Stimulated activated CD8-positive, alpha-beta memory T cell treated with anti-CD3 and anti-CD28 coated beads, Interleukin-15, amount 100 ng/mL, for 1 hour (primary cell): ENCODE measurements around the gene RNF222.
"Not testable (repeated sequence)": the region's sequence is repeated elsewhere in the genome, so short reads cannot be mapped to it uniquely, and the experiment has no call there.

ENCODE experiments used
- DNase-seq: peaks from one replicate; pipeline ENCODE4 v3.0.0-alpha.2; 2020; ENCODE audit warnings: low read depth

Gene RNF222

DNA sequence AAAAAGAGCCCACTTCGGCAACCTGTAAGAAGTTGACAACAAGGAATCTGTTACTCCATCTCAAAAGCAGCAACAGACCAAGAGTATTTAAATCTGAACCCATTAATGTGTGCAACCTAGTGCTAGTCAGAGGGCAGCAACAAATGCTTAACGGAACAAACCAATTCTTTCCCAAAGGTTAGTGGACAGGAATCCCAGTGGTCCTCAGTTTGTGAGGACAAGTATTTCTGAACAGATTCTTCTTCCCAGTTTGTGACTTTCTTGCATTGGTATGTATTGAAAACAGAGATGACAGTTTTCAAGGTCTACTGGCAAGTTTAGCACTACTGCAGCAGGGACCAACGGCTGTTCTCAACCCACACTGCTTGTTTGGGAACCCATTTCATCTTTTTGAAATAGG, 17.6 kb downstream of the RNF222 start:
- DNase-seq, result no peak

DNA sequence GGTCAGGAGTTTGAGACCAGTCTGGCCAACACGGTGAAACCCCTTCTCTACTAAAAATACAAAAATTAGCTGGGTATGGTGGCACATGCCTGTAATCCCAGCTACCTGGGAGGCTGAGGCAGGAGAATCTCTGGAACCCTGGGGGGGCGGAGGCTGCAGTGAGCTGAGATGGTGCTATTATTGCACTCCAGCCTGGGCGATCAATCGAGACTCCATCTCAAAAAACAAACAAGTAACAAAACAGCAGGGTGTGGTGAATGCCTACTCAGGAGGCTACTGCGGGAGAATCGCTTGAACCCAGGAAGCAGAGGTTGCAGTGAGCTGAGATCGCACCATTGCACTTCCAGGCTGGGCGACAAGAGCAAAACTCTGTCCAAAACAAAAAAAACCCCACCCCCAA, 19.5 kb downstream of the RNF222 start:
- DNase-seq, result not testable (repeated sequence)

DNA sequence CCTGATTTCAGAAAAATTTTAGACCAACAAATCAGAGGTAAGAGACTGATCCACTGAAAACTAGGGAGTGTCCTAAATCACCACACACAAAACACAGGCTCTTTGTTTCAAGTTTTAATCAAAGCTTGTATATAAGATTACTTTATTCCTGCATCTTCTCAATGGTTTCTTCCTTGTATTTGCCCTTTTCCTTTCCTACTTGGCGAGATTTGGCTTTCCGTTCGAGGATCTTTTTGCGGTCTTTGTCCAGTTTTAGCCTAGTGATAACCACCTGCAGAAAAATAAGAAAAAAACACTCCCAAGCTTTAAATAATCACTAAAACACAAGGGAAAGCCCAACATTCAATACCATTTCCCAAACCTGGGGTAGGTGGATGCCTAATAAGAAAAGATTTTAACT, 20.2 kb downstream of the RNF222 start:
- no peak for DNase-seq

DNA sequence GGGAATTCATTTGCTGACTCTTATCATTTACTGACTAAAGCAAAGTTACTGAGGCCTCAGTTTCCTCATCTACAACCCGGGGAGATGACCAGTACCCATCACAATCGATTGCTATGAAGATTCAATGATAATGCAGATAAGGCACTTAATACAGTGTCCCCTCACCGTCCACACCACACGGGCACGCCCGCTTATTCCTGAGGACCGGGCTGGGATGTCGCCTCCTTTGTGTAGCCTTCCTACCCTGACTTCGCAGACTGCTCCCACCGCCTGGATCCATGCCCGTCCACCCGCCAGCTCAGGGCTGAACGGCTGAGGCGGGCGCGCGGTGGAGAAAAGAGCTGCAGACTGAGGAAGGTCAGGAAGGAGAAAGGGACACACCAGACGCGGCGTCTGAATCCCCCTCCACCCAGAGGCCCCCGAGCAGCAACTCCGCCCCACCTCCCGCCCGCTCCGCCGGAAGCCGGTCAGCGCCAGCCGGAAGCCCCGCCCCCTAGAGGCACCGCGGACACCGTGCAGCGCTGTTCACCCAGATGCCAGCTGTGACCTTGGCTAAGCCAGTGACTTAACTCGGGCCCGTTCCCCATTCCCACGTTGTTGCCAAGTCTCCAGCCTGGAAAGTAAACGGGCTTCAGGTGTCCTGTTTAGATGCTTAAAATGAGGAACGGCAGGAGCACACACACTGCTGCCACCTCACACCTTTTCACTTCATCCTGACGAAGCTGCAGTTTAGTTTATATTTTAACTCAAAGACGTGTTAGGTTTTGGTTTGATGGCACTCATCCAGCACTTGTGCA, 21.2 kb downstream of the RNF222 start, which contains the start of gene KRABD2:
TSS of gene KRABD2 (minus strand) at position 434 of the 797 bp plus-strand sequence.
- DNase-seq, result peak; percentile 78

DNA sequence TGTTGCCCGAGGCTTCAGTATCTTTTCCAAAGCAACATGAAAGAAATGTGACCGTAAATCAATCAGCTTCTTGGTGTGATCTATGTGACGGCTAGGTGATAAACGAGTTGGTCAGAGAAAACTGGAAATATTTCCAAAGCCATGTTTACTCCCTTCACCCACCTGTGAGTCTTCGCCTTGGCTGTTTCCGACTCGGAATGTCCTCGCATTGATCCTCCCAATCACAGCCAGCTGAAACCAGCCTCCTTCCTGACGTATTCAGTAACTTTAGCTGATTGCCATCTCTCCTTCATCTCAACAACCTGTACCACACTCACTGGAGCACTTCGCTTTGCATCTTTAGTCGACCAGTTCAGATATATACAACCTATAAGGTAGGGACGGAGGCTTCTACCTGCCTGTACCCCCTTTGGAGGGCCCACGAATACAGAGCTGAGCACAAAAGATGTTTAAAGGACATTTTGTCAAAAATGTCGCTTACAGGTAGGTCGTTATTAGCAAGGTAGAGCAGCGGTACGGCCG, 21.8 kb downstream of the RNF222 start:
- DNase-seq, result no peak

DNA sequence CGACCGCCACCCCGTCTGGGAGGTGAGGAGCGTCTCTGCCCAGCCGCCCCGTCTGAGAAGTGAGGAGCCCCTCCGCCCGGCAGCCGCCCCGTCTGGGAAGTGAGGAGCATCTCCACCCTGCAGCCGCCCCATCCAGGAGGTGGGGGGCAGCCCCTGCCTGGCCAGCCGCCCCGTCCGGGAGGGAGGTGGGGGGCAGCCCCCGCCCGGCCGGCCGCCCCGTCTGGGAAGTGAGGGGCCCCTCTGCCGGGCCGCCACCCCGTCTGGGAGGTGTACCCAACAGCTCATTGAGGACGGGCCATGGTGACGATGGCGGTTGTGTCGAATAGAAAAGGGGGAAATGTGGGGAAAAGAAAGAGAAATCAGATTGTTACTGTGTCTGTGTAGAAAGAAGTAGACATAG, 23.8 kb downstream of the RNF222 start:
- not testable (repeated sequence) for DNase-seq

DNA sequence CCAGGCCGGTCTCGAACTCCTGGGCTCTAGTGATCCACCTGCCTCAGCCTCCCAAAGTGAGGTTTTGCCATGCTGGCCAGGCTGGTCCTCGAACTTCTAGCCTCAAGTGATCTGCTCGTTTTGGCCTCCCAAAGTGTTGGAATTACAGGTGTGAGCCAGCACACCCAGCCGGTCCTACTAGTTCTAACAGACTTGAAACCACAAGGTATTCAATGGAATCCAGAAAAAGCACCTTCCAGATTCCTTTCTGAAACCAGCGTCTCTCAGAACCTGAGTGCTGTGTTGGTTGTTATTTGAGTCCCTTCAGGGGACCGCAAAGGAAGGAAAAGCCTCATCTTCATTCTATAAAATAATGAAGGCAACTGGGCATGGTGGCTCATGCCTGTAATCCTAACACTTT, 25.2 kb downstream of the RNF222 start:
- DNase-seq, result no peak

DNA sequence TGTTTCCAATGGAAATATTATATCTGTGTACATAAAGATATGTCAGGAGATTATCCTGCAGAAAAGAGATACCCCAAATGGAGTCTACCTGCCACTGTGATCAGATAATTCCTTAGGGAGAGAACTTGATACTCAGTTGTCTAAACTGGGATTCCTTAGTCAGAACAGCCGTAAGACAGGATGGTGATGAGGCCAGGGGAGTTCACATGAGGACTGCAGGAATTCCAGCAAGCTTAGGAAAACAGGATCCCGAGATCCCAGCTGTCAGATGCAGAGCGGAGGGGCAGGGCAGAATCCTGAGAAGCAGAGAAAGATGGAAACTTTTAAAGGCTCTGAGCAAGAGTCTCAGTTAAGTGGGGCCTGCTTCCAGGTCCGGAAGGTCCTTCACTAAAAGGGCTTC, 25.8 kb downstream of the RNF222 start:
- DNase-seq, result no peak

DNA sequence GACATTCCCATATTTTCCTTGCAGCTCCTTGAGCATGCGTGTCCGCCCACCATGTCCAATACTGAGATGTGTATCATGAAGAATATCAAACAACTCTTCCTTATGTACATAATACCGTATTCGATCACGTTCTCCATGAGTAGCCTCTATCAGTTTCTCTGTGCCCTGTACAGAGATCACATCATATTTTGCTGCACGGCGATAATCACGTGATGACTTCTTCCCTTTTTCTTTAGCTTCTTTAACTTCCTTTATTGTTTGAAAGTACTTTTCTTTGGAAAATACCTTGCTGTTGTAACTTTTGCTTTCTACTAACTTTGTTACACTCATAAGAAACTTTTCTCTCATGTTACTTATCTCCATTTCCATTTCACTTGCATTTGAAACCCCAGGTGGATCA, 27.7 kb downstream of the RNF222 start:
- DNase-seq, result no peak

DNA sequence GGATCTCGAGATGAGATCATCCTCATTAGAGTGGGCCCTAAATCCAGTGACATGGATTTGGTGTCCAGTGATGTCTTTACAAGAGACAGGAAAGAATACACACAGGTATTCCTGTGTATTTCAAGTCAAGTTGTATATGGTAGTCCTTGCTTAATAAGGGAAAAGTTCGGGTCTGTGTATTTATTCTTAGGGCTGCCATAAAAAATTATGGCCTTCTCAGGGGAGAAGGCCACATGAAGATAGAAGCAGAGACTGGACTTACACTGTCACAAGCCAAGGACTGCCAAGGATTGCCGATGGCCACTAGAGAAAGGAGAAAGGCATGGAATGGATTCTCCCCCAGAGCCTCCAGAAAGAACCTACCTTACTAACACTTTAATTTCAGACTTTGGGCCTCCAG, 29.4 kb downstream of the RNF222 start:
- no peak for DNase-seq

DNA sequence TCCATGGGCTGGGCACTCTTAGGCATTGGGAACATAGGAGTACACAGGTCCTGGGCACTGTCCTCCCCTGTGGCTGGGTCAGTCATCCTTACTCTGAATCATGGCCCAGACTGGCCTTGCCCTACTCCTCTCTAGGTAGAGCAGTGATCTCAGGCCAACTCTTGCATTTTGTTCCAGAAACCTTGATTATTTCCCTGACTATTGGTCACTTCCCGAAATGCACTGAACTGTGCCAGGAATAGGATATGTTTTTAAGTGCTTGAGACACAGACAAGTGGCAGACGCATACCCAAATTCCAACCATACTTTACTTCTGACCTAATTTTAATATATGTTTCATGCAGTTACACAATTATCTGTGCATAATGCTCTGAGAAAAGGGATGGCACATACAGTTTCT, 31.4 kb downstream of the RNF222 start:
- no peak for DNase-seq

DNA sequence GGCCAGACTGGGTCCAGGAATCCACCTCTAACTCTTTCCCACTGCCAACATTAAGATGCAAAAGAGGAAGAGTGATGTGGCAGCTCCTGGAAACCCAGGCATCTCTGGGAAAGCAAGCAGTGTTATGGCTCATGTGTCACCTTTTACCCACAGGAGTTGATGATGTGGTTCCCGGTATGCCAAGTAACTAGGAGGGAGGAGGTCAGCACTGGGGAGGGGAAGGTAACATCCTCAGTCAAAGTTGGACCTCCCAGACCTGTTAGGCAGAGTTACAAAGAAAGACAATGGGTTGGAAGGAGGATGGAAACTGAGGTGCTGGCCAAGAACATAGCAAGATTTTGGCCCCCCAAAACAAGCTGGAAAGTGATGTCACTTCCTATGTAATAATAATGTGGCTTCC, 32.5 kb downstream of the RNF222 start:
- DNase-seq, result no peak

DNA sequence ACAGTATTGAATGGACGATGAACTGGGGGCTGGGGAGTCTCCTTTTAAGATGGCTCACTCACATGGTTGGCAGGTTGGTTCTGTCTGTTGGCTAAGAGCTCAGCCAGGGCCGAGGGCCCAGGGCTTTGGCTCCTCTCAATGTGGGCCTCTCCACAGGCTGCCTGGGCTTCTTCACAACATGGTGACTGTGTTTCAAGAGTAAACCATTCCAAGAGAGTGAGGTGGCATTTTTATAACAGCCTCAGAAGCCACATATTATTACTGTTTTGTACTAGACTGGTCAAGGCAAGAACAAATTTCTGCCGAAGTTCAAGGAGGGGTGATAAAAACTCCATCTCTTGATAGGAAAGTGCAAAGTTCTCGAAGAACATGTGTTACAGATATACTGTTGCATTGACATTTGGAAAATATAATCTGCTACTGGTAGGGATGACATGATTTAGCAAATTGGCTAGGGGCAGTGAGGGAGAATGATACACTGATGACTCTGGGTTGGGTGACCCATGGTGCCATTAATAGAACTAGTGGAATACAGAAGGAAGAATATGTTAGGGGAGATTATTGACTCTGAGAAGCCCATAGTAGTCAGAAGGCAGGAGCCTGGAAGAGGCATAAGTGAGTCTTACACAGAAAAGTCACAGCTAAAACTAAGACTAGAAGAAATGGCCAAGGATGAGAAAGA, 34.8 kb downstream of the RNF222 start:
- no peak for DNase-seq

DNA sequence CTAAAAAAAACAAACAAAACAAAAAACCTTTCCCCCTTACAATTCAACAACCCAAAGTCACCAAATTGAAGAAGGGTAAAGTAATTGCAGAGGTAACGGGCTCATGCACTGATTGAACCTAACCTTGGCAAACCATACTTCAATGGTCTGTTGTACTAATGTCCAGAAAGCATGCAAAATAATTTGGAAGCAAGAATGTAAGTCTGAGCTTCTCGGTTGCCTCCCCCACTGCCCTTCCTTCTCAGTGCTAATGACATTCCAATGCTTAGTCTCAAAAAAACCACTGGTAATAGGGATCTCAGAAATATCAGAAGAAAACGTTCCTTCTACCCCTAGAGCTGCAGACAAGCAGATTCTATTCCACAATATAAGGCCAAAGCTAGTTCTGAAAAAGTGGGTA, 36.9 kb downstream of the RNF222 start:
- DNase-seq, result no peak

DNA sequence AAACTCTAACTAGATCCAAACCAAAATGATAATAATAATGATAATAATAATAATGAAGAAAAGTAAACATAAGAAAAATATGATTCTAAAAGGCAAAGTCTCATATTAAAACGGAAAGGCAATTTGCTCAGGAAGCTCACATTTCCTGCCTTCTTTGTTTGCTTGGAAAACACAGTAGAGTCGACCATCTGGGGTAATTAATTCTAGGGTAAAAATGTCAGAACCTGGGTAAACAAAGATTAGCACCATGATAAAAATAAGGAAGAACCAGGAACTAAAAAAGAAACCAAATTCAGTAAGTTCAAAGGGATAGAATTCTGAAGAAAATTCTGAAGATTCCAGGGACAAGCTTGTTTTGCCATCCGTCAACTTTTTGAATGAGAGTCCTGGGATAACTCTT, 37.4 kb downstream of the RNF222 start:
- no peak for DNase-seq

DNA sequence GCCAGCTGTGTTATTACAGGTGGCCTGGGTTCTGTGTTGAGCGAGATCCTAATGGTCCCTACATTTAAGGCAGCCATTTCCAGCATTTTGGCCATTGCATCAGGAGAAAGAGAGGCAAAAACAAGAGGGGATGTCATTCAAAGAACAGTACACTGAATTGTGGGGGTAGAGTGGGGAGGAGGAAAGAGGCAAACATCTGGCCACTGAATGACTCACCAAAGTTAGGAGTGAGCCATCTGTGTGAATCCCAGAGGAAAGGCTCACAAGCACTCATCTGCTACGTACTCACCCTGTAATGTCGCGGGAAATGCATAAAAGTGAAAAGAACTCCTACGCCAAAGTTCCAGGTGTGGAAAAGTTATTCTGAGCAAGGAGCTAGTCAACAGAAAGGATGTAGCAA, 37.9 kb downstream of the RNF222 start:
- no peak for DNase-seq

DNA sequence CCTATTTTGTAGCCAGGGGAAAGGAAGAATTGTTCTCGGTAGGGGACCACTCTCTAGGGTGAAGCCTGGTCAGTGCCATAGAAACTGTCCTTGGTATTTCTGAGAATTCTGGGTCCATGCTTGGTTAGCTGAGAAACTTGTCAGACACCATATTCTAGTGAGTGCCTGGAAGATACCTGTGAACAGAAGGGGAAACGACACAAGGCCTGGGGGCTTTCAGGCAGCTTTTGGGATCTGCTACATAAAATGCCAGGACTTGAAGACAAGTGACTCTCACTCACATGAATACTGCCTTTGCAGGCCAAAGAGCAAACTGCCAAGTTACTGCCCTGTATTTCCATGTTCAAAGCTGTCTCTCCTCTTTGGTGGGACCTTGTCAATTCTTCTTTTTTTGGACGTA, 39.7 kb downstream of the RNF222 start:
- no peak for DNase-seq

DNA sequence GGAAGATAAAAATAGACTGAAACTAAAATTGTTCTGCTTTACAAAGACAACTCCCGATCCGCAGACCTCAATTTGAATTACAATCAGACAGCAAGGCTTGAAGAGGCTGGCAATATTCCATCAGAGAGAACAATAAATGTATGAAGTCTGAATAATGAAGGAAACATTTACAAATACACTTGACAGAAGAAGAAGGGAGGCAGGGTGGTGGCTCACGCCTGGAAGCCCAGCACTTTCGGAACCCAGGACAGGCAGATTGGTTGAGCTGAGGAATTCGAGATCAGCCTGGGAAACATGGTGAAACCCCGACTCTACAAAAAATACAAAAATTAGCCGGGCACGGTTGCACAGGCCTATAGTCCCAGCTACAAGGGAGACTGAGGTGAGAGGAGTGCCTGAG, 43.4 kb downstream of the RNF222 start:
- no peak for DNase-seq

DNA sequence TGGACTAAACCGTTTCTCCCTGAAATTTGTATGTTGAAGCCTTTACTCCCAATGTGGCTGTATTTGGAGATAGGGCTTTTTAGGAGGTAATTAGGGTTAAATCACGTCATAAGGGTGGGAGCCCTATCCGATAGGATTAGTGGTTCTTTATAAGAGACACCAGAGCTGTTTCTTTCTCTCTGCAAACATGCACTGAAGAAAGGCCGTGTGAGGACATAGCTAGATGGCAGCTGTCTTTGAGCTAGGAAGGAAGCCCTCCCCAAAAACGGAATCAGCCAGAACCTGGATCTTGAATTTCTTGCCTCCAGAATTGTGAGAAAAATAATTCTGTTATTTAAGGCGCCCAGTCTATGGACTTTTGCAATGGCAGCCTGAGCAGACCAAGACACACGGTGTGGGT, 43.9 kb downstream of the RNF222 start:
- DNase-seq, result no peak

DNA sequence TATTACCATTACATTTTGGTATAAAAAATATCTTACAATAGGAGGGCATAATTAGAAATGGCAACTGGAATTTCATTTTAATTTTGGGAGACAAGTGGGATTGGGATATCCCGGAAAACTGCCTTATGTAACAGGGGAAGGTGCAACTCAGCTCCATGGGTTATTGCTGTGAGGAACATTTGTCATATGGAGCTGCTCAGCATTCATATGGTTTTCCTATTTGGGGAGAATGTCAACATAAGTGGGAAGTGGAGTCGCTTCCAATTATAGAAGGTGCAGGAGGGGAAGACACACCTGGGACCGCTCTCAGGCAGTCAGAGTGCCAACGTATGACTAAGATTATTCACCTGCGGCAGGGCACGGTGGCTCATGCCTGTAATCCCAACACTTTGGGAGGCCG, 47.3 kb downstream of the RNF222 start:
- no peak for DNase-seq

DNA sequence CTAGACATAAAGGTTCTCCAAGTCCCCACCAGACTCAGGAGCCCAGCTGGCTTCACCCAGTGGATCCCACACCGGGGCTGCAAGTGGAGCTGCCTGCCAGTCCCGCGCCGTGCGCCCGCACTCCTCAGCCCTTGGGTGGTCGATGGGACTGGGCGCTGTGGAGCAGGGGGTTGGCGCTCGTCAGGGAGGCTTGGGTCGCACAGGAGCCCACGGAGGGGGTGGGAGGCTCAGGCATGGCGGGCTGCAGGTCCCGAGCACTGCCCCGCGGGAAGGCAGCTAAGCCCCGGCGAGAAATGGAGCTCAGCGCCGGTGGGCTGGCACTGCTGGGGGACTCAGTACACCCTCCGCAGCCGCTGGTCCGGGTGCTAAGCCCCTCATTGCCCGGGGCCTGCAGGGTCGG, 50.6 kb downstream of the RNF222 start:
- DNase-seq, result not testable (repeated sequence)

DNA sequence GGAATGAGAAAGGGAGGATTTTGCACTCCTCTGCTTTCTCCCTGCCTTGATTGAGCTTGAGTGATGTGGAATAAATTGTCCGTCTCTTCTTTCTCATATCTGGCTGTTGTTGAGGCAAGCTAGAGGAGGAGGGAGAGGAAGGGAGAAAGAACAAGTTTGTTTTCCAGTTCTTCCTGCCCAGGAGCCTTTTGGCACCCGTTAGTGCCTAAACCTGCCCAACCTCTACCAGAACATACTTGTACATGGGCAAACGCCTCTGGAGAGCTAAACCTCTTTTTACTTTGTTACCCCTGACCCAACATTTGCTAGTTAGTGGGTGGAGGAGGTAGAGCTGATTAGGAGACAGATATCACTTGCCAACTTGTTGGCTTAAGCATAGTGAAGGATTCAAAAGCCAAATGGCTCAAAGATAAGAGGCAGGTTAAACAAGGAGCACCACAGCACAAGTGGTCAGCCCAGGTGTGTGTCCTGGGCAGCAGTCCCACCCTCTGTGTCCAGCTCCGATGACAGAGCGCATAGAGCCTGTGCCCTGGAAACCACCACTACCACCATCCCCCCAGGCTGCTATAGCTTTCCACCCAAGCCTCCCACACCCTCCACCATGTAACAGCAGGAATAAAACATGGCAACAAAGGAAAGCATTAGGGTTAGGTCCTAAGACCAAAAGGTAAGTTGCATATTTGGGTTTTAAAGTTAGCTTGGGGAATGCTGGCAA, 51.5 kb downstream of the RNF222 start:
- no peak for DNase-seq
